Thyroid gland (tissue), 4 donors: ENCODE measurements around the gene LRBA. TPM values are rescaled to one million over a fixed set of nuclear protein-coding genes. Genes with fewer than 3 reads are reported as not detected.

Source experiments
- DNase-seq, 2 donors: peaks; one replicate each; pipeline ENCODE4 v3.0.0-alpha.2; 2019
- H3K27ac ChIP-seq, 3 donors: fragments of 200-600 bp; sonication (generic); 1 replicate in 2 of 3; 2 replicates in 1 of 3; pipeline ENCODE4 v1.5.1; 2016 to 2019; ENCODE audit warnings: mild to moderate bottlenecking in 1 of 3, moderate library complexity in 1 of 3
- H3K27me3 ChIP-seq: fragments of 200-600 bp; sonication (generic); one replicate; pipeline ENCODE4 v1.5.1; 2019
- H3K36me3 ChIP-seq, 2 donors: fragments of 200-600 bp; sonication (generic); one replicate each; pipeline ENCODE4 v1.5.1; 2016 to 2019
- H3K4me1 ChIP-seq, 2 donors: fragments of 200-600 bp; sonication (generic); one replicate each; pipeline ENCODE4 v1.5.1; 2017 to 2019
- H3K4me3 ChIP-seq, 3 donors: fragments of 200-600 bp; sonication (generic); replicated peaks in 1 of 3; 1 replicate in 2 of 3; 2 replicates in 1 of 3; pipeline ENCODE4 v1.5.1; 2016; ENCODE audit warnings: mild to moderate bottlenecking in 1 of 3
- H3K9me3 ChIP-seq: fragments of 200-600 bp; sonication (generic); one replicate; pipeline ENCODE4 v1.5.1; 2017
- CTCF ChIP-seq, 6 experiments: fragments of 200-600 bp in 3 of 6; fragments of 450-650 bp in 3 of 6; sonication (generic) in 3 of 6; IDR thresholded peaks; one replicate each; pipeline ENCODE4 v1.5.1; 2016 to 2019; ENCODE audit warnings: antibody characterized with exemption in 6 of 6, mild to moderate bottlenecking in 2 of 6, inconsistent platforms in 1 of 6, moderate library complexity in 1 of 6
- POLR2A ChIP-seq, 2 donors: fragments of 450-650 bp; IDR thresholded peaks; one replicate each; pipeline ENCODE4 v1.6.1; 2017; ENCODE audit warnings: antibody characterized with exemption in 2 of 2, mild to moderate bottlenecking in 2 of 2, moderate library complexity in 1 of 2
- WGBS, 2 donors: methylation state at CpG; one replicate each; pipeline ENCODE4 v1.1.5; 2017; 5-methylcytosine and 5-hydroxymethylcytosine counted together
- intact Hi-C: fragments of 100-400 bp; cut with DNase I; formaldehyde crosslinking; loops from one replicate; pipeline ENCODE4 v1.15.1; 2023
- total RNA-seq, 4 donors: library from RNA; depleted of rRNA; stranded (reverse); fragments of >200 nt; gene quantifications; one replicate each; pipeline ENCODE4 v1.2.3, GENCODE V29; 2016

Gene LRBA
- total RNA-seq, 4 donors from 2014 or later = 98.9 to 127 (median 113) TPM

DNA sequence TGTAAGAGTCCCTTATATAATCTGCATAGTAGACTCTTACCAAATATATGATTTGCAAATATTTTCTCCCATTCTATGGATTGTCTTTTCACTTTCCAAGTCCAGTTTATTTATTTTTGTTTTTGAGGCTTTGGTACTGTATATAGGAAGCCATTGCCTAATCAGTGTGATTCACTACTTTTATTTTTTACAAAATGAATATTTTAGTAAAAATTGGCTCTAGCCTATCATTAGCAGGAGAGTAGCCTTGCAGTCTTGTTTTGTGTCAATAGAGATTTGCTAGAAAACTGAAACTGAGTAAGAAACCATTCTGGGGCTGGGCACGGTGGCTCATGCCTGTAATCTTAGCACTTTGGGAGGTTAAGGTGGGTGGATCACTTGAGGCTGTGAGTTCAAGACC lies 633.1 kb downstream of the LRBA start:
- no peak for DNase-seq
- intact Hi-C loops = no loop called here
- WGBS, 2 donors = 73 to 91% methylated on average over 1 of the region's 1 CpG
- Histone ChIP-seq H3K27me3 (no peaks in the 10 kb centered on the region), H3K27ac (no peak overlapping the region), H3K9me3 (no peaks in the 10 kb centered on the region), H3K4me1 (peaks cover 0 to 5% of the 10 kb centered on the region in 2 donors), H3K4me3 (no peak overlapping the region), H3K36me3 (no peaks in the 10 kb centered on the region)
- TF ChIP-seq CTCF (IDR thresholded peaks at IDR 0.05) (no peak), POLR2A (IDR thresholded peaks at IDR 0.05) (no peak)

GRCh38 chr4:150381609-150382008 lies 633.5 kb downstream of the LRBA start:
- TF ChIP-seq POLR2A (IDR thresholded peaks at IDR 0.05) (no peak), CTCF (IDR thresholded peaks at IDR 0.05) (no peak)
- Histone ChIP-seq H3K27me3 (no peaks in the 10 kb centered on the region), H3K4me3 (no peak overlapping the region), H3K27ac (no peak overlapping the region), H3K36me3 (no peaks in the 10 kb centered on the region), H3K4me1 (peaks cover 0 to 5% of the 10 kb centered on the region in 2 donors), H3K9me3 (no peaks in the 10 kb centered on the region)
- WGBS, 2 donors = 64 to 65% methylated on average over 3 of the region's 3 CpGs
- no peak for DNase-seq
- intact Hi-C loops = no loop called here

GRCh38 chr4:150381036-150381435 lies 634.0 kb downstream of the LRBA start:
- H3K9me3 ChIP-seq = no peaks in the 10 kb centered on the region
- 98% methylated on average over 2 of the region's 2 CpGs for WGBS, 2 donors
- H3K27me3 ChIP-seq = no peaks in the 10 kb centered on the region
- no peaks in the 10 kb centered on the region for H3K36me3 ChIP-seq
- DNase-seq = no peak
- intact Hi-C loops = no loop called here
- TF ChIP-seq POLR2A (IDR thresholded peaks at IDR 0.05) = no peak
- no peak for TF ChIP-seq CTCF (IDR thresholded peaks at IDR 0.05)
- H3K4me3 ChIP-seq = no peak overlapping the region
- H3K4me1 ChIP-seq = peaks cover 0 to 5% of the 10 kb centered on the region in 2 donors
- no peak overlapping the region for H3K27ac ChIP-seq

DNA sequence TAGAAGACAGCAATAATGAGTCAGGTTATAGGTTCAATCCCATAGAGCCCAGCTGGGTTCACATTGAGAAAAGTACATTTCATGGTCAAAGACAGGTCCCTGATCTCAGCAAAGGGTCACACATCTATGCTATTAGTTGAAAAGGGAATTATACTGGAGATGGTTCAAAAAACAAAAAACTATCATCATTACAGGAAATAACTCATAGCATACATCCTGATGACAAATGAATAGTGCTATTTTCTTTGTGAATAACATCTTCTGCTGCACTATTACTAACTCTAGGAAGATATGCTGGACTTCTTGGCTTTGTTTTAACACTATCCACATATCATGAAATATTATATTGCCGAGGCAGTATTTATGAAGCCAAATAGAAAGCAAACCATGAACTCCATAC lies 635.6 kb downstream of the LRBA start:
- TF ChIP-seq POLR2A (IDR thresholded peaks at IDR 0.05) (no peak), CTCF (IDR thresholded peaks at IDR 0.05) (no peak)
- intact Hi-C loops = no loop called here
- Histone ChIP-seq H3K27me3 (no peaks in the 10 kb centered on the region), H3K4me1 (no peaks in the 10 kb centered on the region), H3K36me3 (no peaks in the 10 kb centered on the region), H3K9me3 (no peaks in the 10 kb centered on the region), H3K27ac (no peak overlapping the region), H3K4me3 (no peak overlapping the region)
- WGBS, 2 donors = 86 to 89% methylated on average over 1 of the region's 1 CpG
- no peak for DNase-seq

DNA sequence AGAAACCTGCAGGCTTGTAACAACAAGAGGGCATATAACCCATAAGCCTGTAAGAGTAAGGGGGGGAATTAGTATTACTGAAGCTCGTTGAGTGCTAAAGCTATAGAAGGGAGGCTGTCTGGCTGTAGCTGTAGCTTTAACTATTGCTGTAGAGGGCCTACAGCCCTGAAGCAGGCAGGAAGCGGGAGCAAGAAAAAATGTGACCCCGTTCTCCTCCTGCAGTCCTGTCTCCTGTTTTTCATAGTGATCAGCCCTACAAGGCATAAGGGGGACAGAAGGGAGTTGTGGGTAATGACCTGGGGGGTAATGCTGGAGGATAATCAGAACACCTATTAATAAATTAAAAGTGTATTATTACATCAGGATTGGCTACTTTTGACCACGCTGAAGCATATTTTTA lies 640.1 kb downstream of the LRBA start:
- no peak for DNase-seq
- TF ChIP-seq POLR2A (IDR thresholded peaks at IDR 0.05) (no peak), CTCF (IDR thresholded peaks at IDR 0.05) (no peak)
- no peak overlapping the region for H3K27ac ChIP-seq
- no peaks in the 10 kb centered on the region for H3K9me3 ChIP-seq
- no peaks in the 10 kb centered on the region for H3K4me1 ChIP-seq
- intact Hi-C loops = no loop called here
- 61 to 73% methylated on average over 4 of the region's 4 CpGs for WGBS, 2 donors
- H3K36me3 ChIP-seq = no peaks in the 10 kb centered on the region
- no peaks in the 10 kb centered on the region for H3K27me3 ChIP-seq
- H3K4me3 ChIP-seq = no peak overlapping the region
